ENCODE measurements around the gene ADPRH.
"Not testable (repeated sequence)": the region's sequence is repeated elsewhere in the genome, so short reads cannot be mapped to it uniquely, and the experiment has no call there.

ADPRH gene

DNA sequence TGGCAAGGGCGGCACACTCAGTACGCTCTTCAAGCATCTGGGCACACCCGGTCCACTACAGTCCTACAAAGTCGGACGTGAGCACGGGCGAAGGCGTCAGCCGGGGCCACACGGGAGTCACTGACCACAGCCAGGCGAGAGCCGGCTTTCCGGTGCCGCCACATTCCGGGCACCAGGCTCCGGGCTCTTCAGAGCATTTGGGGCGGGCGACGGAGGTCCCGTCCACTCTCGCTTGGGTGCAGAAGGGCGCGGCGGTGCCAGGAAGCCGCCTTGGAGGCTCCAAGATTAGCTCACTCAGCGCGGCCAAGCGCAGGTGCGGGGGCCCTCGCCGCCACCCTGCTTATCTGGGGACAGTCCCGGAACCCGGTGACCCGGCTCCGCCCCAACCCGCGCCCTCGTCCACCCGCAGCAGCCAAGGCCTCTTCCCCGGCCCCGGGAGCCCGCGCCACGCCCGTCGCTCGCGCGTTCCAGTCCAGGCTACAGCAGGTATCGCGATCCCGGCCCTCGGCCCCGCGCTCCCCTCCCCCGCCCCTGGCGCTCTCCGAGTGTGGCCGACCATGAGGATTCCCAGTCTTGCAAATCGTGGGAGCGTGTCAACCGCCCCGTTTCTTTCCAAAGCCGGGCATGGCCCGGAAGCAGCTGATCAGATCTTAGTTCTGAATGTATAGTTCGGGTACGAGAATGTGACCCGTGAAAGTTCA is at the start of gene ADPRH:
Gene ADPRH, plus strand, starts transcription at position 127 of the 701 bp plus-strand sequence. CDS start 2,678 bp downstream, outside the sequence.
- DNase-seq, result peak; percentile 2

DNA sequence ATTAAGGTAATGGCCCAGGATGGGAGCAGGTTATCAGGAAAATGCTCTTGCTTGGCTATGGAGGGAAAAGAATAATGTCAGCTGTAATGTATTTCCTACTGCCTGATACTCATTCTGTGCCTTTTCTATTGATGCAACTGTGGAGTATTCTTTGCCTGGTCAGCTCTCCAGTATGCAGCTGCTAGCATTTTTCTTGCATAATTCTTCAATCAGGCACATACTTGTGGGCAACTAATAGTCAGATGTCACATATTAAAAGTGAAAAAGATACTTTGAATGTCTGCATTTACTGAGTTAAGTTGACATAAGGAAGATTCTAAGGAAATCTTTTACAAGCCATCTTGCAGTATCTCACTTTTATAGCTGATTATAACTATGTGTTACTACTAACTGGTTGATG is 49.4 kb upstream of the ADPRH start:
- no peak for DNase-seq

DNA sequence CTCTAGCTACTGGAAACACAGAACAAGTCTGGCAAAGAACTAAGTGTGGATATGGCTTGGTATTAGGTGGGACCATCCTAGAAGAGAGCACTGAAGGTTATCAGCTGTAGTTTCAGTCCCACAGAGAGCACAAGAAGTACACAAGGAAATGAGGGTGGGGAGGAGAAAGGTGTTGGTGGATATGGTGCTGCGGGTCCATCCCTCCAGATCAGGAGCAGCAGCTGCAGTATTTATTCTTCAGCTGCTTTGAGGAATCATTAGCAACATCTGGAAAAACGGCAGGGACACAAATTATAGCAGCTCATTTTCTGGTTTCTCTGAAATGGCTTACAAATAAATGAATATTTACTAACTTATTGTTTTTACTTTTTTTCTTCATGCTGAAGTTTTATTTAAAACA is 48.8 kb upstream of the ADPRH start:
- no peak for DNase-seq

DNA sequence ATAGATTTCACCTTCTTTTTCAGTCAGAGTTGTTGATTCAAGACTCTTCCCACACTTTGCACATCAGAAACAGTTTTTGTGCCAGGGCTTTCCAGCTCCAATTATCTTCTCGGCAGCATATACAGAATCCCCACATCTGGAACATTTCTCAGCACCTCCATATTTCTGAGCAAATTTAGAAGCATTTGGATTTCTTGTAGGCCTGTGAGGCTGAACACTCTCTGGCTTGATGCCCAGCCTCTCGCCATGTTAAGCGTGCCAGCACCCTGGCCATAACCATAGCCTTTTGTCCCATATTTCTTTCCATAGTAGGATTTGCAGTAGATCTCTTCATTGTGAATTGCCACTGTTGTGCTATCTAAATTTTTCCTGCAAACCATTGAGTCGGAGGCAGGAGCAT is 48.1 kb upstream of the ADPRH start:
- no peak for DNase-seq

DNA sequence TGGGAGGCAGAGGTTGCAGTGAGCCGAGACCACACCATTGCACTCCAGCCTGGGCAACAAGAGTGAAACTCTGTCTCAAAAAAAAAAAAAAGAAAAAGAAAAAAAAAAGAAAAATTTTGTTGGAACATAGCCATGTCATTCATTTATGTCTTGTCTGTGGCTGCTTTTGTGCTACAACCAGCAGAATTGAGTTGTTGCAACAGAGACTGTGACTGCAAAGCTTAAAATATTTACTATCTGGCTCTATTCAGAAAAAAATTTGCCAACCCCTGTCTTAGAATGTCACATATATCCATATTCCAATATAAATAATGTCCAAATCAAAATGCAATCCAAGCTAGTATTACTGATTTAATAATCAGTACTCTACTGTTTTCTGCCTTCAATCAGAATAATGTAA is 45.0 kb upstream of the ADPRH start:
- DNase-seq, result no peak

DNA sequence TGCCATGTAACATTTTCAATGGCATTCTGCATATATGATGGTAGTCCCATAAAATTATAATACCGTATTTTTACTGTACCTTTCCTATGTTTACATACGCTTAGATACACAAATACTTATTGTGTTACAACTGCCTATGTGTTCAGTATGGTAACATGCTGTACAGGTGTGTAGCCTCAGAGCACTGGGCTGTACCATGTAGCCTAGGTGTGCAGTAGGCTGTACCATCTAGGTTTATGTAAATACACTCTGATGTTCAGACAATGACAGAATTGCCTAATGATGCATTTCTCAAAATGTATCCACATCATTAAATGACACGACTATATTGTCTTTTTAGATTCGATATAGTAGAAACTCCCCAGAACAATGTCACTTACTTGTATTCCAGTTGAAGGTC is 42.5 kb upstream of the ADPRH start:
- DNase-seq, result no peak

DNA sequence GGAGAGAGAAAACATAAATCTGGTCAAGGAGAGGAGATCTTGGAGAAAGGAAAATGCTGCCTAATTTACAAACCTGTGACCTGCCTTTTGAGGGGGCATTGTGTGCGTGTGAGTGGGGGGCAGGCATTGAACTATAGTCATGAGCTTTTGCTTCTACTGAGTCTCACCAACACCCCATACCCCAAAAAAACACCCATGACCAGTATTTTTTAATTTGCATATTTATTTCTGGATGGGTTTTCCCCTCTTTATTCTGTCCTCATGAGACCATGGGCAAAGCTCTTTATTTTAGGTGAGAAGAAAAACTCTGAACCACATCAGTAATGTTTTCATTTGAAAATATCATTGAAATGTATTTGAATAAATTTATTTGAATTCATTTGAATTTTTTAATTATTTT is 40.5 kb upstream of the ADPRH start:
- DNase-seq, result no peak

DNA sequence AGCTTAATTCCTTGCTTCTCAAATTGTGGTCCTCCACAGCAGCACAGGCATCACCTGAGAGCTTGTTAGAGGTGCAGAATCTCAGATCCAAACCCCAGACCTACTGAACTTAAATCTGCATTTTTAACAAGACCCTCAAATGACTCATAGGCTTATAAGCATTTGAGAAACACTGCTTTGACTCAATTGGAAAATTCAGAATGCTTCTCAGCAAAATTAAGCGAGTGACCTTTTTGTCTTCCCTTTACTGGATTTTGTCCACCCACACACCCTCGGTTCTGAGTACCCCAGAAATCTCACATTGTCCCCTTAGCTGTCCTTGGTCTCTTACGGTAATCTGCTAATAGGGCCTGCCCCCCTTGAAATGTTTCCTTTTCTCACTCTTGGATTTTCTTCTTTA is 37.7 kb upstream of the ADPRH start:
- DNase-seq, result no peak

DNA sequence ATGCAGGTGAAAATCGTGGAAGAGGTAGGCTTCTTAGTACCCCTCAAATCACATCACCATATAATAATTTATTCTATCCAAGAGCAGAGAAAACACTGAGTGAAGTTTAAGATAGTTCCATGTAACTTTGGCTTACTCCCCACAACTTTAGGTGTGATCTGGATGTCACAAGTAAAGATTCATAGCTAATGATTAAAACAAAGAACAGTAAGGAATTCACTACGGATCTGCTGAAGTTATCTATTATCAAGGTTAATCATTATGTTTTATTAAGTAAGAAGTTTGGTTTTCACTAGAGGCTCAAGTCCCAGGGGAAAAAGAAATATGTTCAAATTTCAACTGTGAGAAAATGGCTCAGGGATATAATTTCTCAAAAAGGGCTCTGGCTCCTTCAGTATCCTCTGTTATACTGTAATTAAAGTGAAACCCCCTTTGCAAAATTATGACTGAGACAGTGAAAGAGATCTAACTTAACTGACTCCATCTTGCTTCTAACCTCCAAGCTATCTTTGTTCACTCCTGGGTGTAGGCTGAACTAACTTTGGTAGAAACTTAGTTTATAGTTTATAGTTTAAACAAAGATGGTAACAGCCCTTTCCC is 37.0 kb upstream of the ADPRH start:
- no peak for DNase-seq

DNA sequence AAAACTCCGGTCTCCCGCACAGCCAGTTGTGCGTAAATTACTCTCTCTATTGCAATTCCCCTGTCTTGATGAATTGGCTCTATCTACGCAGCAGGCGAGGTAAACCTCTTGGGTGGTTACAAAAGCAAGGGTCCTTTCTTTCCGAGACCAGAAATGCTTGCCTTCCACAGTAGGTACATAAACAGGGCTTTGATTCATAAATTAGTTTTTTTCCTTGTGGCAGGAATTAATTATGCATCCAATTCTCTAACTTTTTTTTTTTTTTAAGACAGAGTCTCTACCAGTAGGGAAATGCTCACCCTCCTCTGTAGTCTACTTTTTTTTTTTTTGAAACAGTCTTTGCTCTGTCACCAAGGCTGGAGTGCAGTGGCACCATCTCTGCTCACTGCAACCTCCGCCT is 36.1 kb upstream of the ADPRH start:
- DNase-seq, result no peak

DNA sequence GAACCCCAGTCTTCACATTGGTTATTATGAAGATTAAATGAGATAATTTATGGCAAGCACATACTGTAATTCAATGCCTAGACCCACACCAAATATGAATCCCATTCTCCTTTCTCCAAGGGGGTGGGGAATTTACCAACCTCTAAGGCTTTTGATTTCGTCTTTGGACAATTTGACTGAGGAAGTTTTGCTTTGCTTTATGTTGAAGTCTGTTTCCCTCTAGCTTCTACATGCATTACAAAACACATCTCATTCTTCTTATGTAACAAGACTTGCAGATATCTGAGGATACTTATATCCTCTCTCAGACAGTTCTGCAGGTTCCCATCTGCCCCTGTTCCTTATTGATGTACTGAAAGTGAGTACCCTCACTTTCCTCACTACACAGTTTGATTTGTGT is 32.1 kb upstream of the ADPRH start:
- DNase-seq, result no peak

DNA sequence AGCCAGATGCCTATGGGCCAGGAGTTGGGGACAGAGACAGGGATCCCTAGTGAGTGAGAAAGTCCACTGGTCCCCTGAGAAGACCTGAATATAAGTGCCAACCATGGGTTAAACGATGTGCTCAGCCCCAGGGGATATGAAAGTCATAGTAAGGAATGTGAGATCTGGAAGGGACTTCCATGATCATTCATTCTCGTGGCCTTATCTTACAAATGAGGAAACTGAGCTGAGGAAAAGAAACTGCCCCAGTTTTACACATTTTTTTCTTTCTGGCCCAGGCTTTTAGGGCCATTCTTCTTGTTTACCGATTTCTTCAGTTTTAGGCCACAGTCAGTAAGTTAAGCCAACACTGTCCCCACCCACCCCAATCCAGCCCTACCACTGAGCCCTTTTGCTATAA is 31.0 kb upstream of the ADPRH start:
- no peak for DNase-seq

DNA sequence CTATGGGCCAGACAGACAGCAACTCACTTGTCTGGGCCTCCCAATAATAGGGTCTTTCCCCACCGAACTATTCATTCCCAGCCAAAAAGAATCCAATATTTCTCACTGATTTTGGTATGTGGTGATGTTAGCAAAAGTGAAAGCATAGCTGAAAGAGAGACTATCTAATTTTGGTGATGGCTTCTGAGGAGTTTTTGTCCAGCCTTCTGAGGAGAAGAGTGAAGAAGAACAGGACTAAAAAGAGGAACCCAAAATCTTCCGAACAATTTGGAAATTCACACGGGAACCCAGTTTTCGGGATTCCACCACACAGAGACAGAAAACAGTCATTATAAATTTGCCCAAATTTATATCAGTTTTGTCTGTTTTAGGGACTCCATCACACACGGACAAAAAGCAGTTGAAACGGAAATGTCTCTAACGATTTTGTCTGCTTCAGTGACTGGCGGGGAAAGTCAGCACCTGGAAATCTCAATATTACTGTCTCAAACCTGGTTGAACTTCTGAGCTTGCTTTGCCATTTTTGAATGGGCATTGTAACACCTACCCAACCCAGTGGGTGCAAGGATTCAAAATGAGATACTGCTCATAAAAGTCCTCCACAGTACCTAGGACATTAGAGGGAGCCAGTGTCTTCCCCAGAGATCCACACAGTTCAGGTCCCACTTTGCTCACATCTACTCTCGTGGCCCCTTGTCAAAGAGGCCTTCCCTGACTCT is 28.9 kb upstream of the ADPRH start:
- no peak for DNase-seq

DNA sequence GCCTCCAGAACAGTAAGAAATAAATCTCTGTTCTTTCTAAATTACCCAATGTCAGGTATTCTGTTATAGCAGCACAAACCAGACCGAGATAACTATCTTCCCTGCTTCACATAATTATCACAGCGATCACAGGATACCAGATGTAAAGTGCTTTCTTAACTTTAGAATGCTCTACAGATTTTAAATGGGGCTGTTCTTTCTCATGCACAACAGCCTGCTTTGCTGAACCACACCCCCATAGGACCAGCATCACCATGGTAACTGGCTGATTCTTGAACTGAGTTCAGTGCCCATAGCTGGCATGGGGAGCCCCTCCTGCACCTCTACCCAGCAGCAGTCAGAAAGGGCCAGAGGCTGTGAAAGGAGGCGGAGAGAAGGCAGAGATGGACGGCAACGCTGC is 27.7 kb upstream of the ADPRH start:
- no peak for DNase-seq

DNA sequence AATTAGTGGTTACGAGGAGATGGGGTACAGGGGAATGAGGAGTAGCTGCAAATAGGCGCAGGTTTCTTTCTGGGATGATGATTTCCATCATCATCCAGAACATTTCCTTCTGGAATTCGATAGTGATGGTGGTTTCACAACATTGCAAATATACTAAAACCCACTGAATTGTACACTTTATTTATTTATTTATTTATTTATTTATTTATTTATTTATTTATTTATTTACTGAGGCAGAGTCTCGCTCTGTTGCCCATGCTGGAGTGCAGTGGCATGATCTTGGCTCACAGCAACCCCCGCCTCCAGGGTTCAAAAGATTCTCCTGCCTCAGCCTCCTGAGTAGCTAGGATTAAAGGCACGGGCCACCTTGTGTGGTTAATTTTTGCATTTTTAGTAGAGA is 26.4 kb upstream of the ADPRH start:
- not testable (repeated sequence) for DNase-seq

DNA sequence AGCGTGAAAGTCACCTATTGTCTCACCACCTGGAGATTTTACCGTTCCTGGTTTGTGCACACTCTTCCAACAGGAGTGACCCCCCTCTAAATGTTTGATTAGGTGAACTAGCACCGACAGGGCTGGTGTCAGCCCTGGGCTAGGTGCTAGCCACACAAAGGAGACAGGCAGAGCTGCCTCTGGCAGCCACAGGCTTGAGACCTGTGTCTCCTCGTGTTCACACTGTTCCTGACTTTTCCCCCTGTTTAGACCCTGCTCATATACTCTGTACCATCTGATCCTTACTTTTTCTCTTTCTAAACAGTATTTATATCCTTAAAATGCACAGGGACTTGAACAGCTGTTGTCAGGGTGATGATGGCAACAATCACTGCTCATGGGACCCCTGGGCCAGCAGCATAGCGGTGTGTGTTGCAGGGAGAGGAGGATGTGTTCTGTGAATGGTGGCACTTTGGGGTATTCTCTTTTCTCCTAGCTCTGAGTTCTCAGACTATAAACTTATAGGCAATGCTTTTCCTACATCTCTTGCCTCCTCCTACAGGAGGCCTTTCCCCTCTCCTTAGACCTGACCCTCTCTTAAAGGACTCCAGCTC is 25.4 kb upstream of the ADPRH start:
- no peak for DNase-seq

DNA sequence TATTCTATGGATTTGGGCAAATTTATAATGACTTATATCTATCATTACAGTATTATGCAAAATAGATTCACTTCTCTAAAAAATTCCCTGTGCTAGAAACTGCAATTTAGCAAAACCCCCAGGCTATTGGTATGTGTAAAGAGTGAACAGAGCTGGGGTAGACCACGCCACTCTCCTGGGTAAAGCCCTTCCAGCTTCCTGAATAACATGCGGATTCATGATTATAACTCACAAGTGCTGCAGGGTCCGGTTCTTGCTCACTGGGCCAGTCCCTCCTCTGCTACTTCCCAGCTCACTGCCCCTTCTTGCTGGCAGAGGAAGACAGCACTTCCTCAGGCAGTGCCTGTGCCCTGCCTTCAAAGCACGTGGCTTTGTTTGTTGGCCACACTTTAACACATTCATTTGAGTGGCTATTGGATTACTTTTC is 24.0 kb upstream of the ADPRH start:
- DNase-seq, result no peak

DNA sequence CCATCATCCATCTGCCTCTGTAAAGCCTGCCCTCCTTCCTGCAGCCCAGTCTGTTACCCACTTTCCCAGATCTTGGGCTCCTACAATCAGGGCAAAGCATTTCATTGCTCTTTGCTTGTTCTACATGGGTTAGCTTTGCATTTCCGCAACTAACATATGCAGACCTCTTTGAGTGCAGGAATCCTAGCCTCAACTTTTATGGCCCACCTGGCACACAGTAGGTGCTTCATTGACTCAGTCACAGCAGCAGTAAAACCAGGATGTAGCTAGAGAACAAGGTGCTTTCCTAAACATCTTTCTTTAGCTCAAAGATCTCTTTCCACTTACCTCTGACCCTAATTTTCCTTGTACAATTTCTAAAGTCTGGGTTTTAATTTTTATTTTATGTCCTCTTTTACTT is 23.4 kb upstream of the ADPRH start:
- DNase-seq, result no peak

DNA sequence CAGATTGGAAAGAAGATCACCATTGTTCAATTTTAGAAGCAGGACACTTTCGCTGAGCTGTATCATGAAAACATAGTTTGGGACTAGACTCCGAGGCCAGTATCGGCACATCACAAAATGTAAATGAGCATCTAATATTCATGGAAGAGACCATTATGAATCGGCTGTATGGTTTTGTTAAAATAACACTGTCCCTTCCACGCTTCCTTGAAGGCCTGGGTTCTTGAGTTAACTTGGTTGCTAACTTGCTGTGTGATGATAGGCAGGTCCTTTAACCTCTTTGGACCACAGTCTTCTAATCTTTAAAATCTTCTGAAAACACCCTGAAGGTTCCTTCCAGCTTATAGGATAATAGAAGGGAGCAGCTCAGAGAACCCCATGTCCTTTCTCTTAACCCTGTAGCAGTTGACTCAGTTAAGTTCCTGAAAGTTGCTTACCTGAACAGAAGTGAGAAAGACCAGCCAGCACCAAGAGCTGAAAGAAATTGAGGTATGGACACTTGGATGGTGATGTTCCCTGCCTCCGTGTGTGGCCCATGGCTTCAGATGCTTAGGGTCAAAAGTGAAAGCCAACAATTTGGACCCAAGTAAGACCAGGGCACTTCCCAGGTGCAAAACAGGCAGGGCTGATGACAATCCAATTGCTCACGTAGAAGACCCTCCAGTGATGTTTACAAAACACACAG is 22.0 kb upstream of the ADPRH start:
- DNase-seq, result no peak

DNA sequence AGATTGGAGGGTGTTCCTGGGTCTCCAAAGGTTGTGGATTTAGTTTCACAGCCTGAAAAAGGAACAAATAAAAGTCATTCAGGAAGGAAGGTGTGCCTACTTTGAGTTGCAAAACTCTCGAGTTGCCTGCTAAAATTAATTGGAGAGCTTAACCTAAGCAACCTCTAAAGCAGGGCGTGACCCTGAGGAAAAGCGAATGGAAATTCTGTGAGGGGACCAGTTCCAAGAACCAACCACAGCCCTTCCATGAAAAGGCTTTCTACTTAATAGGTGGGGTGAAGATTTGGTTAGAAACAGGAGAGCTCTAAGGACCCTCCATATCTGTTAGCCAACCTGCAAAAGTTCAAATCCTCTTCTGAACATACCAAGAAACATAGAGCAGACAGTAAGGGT is 21.4 kb upstream of the ADPRH start:
- DNase-seq, result no peak

DNA sequence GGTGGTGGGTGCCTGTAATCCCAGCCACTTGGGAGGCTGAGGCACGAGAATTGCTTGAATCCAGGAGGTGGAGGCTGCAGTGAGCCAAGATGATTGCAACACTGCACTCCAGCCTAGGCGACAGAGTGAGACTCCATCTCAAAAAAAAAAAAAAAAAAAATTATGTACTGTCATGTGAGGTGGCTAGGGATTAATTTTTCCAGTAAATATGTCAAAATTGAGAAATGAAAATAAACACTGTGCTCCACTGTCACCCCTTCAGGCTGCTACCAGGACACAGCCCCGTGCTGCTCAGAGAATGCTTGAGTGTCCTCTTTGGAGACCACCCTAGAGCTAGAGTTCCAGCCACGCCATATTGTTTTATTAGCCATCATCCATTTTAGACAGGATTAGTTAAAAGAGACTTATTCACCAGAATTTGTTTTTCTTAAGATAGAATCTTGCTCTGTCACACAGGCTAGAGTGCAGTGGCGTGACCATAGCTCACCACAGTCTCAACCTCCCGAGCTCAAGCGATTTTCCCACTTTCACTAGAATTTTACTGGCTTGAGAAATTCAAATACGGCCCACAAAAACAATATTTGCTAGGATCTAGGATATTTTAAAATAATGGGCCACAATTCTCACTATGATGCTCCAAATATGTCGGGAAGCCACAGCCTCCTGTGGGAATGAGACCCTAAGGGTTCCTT is 20.5 kb upstream of the ADPRH start:
- DNase-seq, result no peak

DNA sequence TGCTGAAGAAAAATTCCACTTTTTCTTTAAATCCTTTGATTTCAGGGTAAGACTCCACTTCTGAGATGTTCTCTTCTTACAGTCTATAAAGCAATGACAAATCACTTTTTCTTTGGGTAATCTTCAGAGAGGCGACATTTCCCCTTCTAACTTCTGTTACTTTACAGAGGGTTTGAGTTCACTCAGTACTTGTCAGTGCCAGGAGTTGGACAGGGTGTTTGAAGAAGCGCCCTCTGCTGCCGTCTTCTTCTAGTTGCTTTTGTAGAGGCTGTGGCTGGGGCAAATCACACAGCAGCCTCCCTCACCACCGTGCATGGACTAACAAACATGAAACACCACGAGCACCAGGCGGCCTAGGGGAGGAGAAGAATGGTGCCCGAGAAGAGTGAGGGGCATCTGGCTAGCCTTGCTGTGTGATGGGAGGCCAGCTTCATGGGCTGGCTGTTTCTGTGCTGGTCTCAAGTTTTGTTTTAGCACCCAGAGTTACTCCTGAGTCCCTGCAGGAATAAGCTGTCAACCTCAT is 19.8 kb upstream of the ADPRH start, which contains the start of gene CD80:
Gene CD80, minus strand, starts transcription at position 174 of the 523 bp plus-strand sequence. CDS start 1,886 bp downstream, outside the sequence.
- DNase-seq, result peak; percentile 17
